Measurements from ENCODE around the gene SGIP1.

The SGIP1 gene

GRCh38 chr1:66521721-66522365 is 12.1 kb upstream of the SGIP1 start:
- in situ Hi-C loops (cut with HindIII; ENCODE audit: low sequenced_read_pairs), result no loop called here

- in situ Hi-C loops (cut with HindIII; ENCODE audit: low sequenced_read_pairs), result no loop called here
These were observed 10.4 kb upstream of the SGIP1 start for GRCh38 chr1:66523562-66523961.

- in situ Hi-C loops (cut with HindIII; ENCODE audit: low sequenced_read_pairs), result no loop called here
These were observed 8.9 kb upstream of the SGIP1 start for GRCh38 chr1:66525086-66525485.

- in situ Hi-C loops (cut with HindIII; ENCODE audit: low sequenced_read_pairs), result no loop called here
These were observed 7.9 kb upstream of the SGIP1 start for GRCh38 chr1:66526036-66526435.

- in situ Hi-C loops (cut with HindIII; ENCODE audit: low sequenced_read_pairs), result no loop called here
These were observed 7.0 kb upstream of the SGIP1 start for GRCh38 chr1:66526991-66527390.

- in situ Hi-C loops (cut with HindIII; ENCODE audit: low sequenced_read_pairs), result no loop called here
These were observed 6.3 kb upstream of the SGIP1 start for GRCh38 chr1:66527686-66528085.

GRCh38 chr1:66528580-66528979 is 5.4 kb upstream of the SGIP1 start:
- in situ Hi-C loops (cut with HindIII; ENCODE audit: low sequenced_read_pairs), result no loop called here

- in situ Hi-C loops (cut with HindIII; ENCODE audit: low sequenced_read_pairs), result no loop called here
These were observed 1.7 kb upstream of the SGIP1 start for GRCh38 chr1:66532214-66532613.

- in situ Hi-C loops (cut with HindIII; ENCODE audit: low sequenced_read_pairs), result no loop called here
These were observed 862 bp upstream of the SGIP1 start for GRCh38 chr1:66532798-66533783.

GRCh38 chr1:66535061-66535460 is 1.1 kb downstream of the SGIP1 start:
- in situ Hi-C loops (cut with HindIII; ENCODE audit: low sequenced_read_pairs), result no loop called here

- in situ Hi-C loops (cut with HindIII; ENCODE audit: low sequenced_read_pairs), result no loop called here
These were observed 1.9 kb downstream of the SGIP1 start for GRCh38 chr1:66535853-66536252.

- in situ Hi-C loops (cut with HindIII; ENCODE audit: low sequenced_read_pairs), result no loop called here
These were observed 3.8 kb downstream of the SGIP1 start for GRCh38 chr1:66537718-66538117.

GRCh38 chr1:66539491-66539890 is 5.5 kb downstream of the SGIP1 start:
- in situ Hi-C loops (cut with HindIII; ENCODE audit: low sequenced_read_pairs), result no loop called here

GRCh38 chr1:66540434-66541032 is 6.6 kb downstream of the SGIP1 start:
- in situ Hi-C loops (cut with HindIII; ENCODE audit: low sequenced_read_pairs), result no loop called here

- in situ Hi-C loops (cut with HindIII; ENCODE audit: low sequenced_read_pairs), result no loop called here
These were observed 8.4 kb downstream of the SGIP1 start for GRCh38 chr1:66542314-66542713.

- in situ Hi-C loops (cut with HindIII; ENCODE audit: low sequenced_read_pairs), result no loop called here
These were observed 9.1 kb downstream of the SGIP1 start for GRCh38 chr1:66542811-66543767.

- in situ Hi-C loops (cut with HindIII; ENCODE audit: low sequenced_read_pairs), result no loop called here
These were observed 12.3 kb downstream of the SGIP1 start for GRCh38 chr1:66546047-66546810.

GRCh38 chr1:66549017-66549416 is 15.1 kb downstream of the SGIP1 start:
- in situ Hi-C loops (cut with HindIII; ENCODE audit: low sequenced_read_pairs), result no loop called here

- in situ Hi-C loops (cut with HindIII; ENCODE audit: low sequenced_read_pairs), result no loop called here
These were observed 16.3 kb downstream of the SGIP1 start for GRCh38 chr1:66550243-66550642.

- in situ Hi-C loops (cut with HindIII; ENCODE audit: low sequenced_read_pairs), result no loop called here
These were observed 18.3 kb downstream of the SGIP1 start for GRCh38 chr1:66552287-66552686.

Data from endothelial cell of hepatic sinusoid (primary cell).